HG03066 (cell line): ENCODE results near the gene ZFR2.
"Not testable (repeated sequence)": the region's sequence is repeated elsewhere in the genome, so short reads cannot be mapped to it uniquely, and the experiment has no call there.

ENCODE experiments used
- ATAC-seq: cut with Tn5 transposase; IDR thresholded peaks from one replicate; pipeline ENCODE4 v1.9.1; 2021; ENCODE audit warnings: low read depth; ENCODE audit not compliant: unreplicated experiment

Gene ZFR2

DNA sequence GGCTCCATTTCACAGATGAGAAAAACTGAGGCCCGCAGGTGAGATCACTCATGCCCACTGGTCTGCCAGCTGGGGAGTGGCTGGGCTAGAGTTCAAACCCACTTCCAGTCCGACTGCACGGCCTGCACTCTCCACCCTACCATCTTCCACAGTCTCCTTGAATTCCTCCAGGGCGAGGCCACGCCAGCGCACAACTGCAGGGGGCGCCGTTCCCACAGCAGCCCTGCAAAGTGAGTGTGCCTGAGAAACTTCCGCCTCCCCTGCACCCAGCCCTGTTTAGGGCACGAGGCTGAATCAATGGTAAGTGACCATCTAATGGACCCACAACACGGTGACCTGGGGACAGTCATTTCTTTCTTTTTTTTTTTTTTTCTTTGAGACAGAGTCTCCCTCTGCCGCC, 10.8 kb upstream of the ZFR2 start:
- no peak for ATAC-seq

DNA sequence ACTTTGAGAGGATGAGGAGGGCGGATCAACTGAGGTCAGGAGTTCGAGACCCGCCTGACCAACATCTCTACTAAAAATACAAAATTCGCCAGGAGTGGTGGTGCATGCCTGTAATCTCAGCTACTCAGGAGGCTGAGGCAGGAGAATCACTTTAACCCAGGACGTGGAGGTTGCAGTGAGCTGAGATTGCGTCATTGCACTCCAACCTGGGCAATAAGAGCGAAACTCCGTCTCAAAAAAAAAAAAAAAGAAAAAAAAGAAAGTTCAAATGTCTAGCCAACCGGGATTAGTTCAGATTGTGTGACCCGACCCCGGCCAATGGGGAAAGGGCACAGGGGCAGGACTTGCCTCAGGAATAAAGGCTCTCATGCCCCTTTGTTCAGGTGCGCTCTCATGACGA, 5.9 kb upstream of the ZFR2 start:
- not testable (repeated sequence) for ATAC-seq

DNA sequence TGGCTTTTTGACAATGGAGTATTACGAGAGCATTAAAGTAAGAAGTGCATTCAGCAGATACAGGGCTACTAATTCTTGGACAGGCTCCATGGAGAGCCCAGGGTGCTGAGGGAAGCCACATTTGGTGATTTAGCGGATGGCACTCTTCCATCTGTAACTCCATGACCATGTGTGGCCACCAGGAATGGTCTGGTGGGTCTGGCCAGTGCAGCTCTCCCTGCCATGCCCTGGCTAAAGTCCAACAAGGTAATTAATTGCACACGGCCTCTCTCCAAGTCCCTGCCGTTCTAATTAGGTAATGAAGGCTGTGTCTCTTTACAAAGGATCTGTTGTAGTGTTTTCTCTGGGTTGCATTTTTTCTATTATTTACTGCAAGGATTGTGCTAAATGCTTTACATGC, 4.3 kb upstream of the ZFR2 start:
- no peak for ATAC-seq

DNA sequence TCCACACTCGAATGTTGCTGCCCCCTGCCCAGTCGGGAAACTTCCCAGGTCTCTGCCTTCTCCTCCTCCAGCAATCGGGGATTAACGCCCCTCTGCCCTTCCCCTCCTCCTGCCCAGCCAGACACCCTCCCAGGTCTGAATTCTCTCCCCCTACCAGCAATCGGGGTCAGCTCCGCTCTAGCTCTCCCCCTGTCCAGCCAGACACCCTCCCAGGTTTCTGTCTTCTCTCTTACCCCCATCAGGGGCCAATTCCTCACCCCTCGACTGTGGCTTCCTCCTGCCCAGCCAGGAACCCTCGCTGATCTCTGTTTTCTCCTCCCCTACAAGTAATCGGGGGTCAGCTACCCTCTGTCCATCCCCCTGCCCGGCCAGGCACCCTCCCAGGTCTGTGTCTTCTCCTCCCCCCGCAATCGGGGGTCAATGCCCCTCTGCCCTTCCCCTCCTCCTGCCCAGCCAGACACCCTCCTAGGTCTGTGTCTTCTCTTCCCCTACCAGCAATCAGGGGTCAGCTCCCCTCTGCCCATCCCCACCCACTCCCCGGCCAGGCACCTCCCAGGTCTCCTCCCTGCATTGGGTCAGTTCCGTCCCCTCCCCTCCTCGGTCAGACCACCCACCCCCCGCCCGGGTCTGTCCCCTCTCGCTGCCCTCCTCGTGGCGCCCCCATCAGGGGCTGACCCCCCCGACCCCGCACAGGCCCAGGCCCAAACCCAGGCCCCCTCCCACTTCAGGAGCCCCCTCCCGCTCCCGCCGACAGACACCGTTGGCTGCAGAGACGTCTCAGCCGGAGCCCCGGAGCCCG, 668 bp downstream of the ZFR2 start:
- ATAC-seq, result no peak

DNA sequence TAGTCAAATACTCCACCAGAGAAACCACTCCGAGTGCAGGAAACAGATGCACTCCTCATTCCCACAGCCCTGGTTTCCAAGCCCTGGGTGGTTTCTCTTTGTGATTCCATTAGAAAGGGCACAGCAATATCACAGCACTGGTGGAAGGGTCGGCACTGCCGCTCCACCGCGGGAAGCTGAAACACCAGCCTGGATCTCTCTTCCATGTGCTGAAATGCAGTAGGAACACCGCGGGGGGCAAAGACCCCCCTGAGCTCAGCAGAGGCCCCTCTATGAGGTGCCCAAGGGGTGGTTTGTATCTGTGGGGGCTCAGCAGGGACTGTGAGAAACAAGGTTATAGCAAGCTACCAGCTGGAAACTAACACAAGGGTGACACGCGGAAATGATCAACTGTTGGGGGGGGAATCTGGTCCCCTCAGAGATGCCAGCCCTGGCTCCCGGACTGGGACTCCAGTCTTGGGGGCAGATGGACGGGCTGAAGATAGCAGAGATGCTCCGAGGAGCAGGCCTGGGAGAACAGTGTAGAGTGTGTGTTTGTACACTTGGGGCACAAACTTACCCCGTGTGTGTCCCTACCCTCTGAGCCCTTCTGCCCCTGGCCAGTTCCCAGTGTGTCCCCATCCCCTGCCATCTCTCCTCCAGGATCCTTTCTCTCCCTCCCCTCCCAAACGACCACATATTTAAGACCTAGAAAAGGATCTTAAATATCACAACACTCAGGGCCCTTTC, 1.8 kb downstream of the ZFR2 start:
- no peak for ATAC-seq

DNA sequence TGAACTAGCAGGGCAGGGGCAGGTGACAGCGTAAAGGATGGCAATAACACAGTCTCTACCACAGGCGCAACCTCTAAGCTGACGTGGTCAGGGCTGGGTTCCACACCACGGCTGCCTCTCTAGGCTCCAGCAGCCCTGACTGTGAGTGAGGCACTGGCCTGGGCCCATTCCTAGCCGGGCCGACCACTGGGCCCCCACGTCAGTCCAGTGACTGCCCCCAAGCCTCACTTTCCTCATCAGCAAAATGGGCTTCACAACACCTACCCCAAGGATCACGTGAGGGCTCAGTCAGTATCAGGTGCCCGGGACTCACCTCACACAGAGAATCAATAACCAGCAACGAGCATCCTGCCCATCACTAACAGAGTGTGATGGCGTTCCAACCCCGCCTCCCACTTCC, 5.2 kb downstream of the ZFR2 start:
- no peak for ATAC-seq

DNA sequence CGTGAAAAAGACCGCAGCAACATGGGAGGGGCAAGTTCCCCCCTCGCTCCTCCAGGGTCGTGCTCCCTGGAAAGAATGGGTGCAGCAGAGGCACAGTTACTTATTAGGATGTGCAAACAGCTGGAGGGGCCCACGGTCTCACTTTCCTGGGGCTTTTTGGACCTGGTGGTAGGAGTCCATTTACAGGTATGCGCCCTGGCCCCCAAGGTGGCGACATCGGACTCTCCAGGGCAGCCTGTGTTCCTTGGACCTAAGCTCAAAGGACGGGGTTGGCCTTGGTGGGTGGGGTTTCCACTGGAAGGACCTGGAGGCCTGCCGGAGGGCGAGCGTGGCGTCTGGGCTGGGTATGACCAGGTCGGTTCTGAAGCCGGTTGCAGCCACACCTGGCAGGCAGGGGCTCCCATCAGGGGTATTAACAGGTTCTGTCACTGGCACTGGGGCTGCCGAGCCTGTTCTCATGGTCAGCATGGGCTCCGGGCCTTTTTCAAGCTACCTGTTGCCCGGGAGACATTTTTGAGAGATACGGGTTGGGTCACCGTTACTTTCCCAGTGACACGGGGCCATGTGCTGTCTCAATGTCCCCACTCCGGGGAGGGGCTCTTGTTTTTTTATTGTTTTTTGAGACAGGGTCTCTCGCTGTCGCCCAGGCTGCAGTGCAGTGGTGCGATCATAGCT, 5.9 kb downstream of the ZFR2 start:
- ATAC-seq, result no peak

DNA sequence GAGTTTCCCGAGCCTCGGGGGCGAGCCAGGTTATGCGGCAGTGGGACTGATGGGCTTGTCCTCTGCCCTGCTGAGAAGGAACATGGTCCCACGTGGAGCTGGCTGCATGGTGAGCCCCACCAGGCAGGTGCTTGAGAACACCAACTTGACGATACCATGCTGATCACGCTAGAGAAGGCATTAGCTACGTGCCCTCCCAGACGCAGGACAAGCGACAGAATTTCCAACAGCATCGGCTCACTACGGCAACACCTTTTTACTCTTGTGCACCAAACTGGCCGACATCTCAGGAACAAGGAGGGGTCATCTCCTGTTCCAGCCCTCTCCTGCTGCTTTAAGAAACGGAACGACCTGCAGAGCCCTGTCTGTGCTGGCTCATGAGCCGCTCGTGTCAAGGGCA, 8.3 kb downstream of the ZFR2 start:
- ATAC-seq, result no peak

DNA sequence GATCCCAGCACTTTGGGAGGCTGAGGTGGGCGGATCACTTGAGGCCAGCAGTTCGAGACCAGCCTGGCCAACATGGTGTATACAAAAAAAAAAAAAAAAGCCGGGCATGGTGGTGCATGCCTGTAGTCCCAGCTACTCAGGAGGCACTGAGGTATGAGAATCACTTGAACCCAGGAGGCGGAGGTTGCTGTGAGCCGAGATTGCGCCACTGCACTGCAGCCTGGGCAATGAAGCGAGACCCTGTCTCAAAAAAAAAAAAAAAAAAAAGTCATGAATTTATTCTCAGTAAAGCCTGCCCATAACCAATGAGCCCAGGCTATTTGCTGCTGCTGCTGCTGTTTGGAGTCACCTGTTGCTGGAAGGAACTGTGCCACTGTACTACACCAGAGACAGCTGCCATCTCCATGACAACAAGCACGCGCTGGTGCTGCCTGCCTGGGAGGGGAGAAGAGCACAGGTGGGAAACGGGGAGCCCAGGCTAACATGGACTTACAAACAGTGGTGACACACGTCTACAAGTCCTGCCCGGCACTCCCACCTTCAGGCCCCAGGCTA, 11.3 kb downstream of the ZFR2 start:
- no peak for ATAC-seq

DNA sequence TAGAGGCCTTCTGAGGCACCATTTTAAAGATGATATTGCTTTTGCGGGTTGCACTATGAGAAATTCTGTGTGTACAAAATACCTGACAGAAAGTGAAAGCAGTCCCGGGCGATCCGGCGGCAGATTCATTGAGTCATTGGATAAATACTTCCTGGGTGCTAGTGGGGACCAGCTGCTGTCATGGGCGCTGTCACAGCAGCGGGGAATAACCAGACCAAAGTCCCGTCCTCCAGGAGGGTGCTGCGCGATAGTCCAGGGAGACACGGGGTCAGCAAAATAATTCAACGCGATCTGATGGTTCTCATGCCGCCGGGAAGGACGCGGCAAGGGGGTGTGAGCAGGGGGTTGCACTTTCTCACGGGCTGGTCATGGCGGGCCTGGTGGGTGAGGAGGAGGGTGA, 13.5 kb downstream of the ZFR2 start:
- ATAC-seq, result no peak

DNA sequence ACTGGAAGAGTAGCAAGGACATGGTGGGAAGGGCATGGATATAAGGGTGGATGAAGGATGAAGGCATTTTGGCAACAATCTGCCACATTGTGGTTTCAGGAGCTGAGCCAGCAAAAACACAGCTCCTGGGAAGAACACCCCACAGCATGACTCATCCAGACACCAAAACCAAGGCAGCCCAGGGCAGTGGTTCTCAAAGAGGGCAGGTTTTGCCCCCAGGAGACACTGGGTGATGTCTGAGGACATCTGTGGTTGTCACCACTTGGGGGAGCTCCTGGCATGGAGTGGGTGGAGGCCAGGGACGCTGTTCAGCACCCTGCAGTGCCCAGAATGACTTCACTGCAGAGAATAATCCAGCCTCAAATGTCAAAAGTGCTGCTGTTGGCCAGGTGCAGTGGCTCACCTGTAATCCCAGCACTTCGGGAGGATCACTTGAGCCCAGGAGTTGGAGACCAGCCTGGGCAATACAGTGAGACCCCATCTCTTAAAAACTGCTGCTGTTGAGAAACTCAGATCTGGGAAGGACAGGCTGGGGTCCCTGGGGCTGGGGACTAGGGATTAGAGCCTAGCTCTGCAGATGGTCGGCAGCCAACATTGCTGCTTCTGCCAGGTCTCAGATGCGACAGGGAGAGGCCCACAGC, 16.1 kb downstream of the ZFR2 start:
- no peak for ATAC-seq

DNA sequence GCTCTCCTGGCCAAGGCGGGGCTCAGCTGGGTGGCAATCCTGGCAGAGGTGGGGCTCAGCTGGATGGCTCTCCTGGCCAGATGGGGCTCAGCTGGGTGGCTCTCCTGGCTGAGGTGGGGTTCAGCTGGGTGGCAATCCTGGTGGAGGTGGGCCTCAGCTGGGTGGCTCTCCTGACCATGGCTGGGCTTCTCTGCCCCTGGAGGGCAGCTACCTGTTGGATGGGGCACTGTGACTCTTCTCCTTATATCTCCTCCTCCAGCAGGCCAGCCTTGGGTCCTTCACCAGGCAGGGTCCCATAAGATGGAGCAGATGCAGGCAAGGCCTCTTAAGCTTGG, 16.7 kb downstream of the ZFR2 start:
- ATAC-seq, result no peak

DNA sequence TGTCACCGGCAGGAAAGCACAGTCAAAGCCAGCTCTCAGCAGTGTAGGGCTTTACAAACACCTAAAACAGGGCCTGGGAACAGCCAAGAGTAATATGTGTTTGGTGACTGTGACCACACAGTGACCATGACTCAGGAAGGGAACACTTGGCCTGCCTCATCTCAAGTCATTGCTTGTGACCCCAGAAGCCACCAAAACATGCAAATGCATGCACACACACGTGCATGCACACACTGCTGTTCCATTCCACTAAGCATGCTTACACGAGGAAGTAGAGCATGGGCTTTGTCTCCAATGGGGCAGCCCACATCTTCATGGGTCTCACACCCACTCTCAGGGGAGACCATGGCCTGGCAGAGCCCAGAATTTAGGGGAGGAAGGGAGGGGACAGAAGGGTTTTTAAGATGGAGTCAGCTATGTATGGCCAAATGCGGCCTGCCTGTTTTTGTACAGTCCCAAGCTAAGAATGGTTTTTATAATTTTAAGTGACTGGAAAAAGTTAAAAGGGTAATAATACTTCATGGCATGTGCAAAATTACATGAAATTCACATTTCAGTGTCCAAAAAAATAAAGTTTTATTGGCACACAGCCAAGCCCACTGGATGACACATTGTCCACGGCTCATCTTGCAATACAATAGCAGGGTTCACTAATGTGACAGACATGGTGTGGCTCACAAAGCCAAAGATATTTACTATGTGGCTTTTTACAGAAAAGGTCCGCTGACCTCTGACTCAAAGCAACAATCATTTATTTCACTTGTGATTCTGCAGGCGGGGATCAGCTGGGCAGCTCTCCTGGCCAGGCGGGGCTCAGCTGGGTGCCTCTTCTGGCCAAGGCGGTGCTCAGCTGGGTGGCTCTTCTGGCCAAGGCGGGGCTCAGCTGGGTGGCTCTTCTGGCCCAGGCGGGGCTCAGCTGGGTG, 17.3 kb downstream of the ZFR2 start:
- ATAC-seq, result no peak

DNA sequence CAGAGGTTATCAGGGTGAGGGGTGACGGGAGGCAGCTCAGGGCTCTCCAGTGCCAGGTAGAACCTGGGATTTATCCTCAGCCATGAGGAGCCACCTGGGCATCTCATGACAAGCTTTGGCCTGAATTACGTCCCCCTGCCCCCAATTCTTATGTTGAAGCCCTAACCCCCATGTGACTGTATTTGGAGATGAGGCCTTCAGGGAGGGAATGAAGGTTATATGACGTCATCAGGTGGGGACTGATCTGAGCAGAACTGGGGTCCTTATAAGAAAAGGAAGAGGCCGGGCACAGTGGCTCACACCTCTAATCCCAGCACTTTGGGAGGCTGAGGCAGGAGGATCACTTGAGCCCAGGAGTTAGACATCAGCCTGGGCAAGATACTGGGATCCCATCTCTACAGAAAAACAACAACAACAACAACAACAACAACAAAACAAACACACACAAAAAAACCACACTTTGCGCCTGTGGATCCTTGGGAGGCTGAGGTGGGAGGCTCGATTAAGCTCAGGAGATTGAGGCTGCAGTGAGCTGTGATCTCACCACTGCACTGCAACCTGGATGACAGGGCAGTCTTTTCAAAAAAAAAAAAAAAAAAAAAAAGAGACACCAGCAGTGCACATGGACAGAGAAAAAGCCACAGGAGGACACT, 18.4 kb downstream of the ZFR2 start:
- ATAC-seq, result no peak

DNA sequence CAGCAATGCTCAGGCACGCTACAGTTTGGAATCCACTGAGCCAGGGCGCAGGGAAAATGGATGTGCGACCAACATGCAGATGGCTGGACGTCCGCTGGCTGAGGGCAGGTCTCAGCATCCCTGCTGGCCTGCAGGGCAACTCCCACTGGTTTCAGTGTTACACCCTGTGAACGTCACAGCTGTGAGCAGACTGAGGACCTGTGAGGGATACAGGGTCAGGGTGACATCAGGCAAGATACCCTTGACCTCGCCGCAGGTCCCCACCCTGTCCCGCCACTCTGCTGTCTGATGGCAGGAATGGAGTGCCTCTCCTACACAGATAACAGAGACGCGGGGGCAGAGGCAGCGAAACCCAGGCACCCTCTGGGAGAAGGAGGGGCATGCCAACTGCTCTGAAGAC, 19.1 kb downstream of the ZFR2 start:
- no peak for ATAC-seq

DNA sequence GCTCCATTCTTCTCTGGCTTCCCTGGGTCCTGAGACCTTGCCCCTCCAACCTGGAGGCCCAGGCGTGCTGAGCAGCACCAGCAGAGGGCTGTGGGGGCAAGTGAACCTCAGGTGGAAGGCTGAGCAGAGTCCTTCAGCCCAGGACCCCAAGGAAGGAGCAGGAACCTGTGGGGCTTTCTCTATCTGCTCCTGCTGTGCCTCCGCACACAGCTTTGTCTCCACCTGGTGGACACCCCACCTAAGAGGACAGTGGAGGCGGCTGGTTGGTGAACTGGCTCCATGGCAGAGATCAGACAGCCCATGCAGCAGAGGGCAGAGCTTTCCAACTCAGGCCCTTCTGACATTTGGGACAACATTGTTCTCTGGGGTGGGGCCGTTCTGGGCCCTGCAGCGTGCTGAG, 19.7 kb downstream of the ZFR2 start:
- ATAC-seq, result no peak

DNA sequence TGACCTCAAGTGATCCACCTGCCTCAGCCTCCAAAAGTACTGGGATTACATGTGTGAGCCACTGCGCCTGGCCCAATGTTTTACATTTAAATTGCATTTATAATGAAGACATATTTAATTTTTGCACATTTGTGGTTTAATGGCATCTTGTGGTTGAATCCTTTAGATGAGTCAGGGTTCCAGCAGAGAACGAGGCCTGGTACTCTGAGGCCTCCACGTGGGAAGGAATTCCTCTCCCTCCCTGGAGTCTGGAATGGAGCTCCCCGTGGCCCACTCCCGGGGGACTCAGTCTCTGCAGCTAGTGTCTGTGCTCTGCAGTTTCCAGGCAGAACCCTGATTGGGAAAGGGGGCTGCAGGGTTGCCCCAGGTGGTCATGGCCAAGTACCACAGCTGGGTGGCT, 24.2 kb downstream of the ZFR2 start:
- ATAC-seq, result no peak

DNA sequence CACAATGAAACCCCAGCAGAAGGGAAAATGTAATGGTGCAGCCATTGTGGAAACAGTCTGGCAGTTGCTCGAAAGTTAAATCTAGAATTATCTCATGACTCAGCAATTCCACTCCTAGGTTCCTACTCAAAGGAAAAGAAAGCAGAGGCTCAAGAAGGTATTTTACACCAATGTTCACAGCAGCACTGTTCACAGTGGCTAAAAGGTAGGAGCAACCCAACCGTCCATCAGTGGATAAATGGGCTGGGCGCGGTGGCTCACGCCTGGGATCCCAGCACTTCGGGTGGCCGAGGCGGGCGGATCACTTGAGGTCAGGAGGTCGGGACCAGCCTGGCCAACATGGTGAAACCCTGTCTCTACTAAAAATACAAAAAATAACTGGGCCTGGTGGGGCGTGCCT, 25.9 kb downstream of the ZFR2 start:
- ATAC-seq, result no peak

DNA sequence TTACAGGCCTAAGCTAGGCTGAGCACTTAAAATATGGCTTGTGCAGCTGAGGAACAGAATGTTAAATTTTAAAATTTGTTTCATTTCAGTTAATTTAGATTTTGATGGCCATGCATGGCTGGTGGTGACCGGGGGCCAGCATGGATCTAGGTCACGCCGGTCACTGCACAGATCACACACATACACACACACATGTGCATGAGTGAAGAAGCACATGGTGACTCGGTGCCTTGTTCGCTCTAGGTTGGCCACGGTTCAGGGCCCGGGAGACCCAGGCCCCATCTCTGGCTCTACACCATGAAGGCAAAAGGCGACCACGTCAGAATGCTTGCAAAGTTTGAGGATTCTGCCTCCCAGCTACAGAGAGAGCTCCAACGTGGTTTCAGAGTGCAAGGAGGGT, 28.0 kb downstream of the ZFR2 start:
- no peak for ATAC-seq

DNA sequence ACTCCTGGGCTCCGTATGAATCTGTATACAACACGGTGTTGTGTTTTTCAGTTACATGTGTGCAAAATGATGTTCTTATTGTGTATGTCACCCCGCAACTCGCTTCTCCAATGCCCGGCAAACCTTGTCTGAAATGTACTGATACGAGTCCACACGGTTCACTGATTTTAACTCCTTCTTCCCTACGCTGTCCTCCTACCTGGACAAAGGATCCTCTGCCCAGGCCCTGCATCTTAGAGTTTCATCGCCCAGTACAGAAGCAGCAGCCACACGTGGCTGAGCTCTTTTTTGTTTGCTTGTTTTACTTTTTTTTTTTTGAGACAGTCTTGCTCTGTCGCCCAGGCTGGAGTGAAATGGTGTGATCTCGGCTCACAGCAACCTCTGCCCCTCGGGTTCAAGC, 28.9 kb downstream of the ZFR2 start:
- no peak for ATAC-seq
